CD4-positive, alpha-beta T cell treated with Interleukin-12 subunit alpha and Interleukin-12 subunit beta, for 1 hour (primary cell): ENCODE measurements around the gene TSPO2.
"Not testable (repeated sequence)": the region's sequence is repeated elsewhere in the genome, so short reads cannot be mapped to it uniquely, and the experiment has no call there.

Experiments
- DNase-seq: peaks from one replicate; pipeline ENCODE4 v3.0.0-alpha.2; 2020

Gene TSPO2, protein sequence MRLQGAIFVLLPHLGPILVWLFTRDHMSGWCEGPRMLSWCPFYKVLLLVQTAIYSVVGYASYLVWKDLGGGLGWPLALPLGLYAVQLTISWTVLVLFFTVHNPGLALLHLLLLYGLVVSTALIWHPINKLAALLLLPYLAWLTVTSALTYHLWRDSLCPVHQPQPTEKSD

DNA sequence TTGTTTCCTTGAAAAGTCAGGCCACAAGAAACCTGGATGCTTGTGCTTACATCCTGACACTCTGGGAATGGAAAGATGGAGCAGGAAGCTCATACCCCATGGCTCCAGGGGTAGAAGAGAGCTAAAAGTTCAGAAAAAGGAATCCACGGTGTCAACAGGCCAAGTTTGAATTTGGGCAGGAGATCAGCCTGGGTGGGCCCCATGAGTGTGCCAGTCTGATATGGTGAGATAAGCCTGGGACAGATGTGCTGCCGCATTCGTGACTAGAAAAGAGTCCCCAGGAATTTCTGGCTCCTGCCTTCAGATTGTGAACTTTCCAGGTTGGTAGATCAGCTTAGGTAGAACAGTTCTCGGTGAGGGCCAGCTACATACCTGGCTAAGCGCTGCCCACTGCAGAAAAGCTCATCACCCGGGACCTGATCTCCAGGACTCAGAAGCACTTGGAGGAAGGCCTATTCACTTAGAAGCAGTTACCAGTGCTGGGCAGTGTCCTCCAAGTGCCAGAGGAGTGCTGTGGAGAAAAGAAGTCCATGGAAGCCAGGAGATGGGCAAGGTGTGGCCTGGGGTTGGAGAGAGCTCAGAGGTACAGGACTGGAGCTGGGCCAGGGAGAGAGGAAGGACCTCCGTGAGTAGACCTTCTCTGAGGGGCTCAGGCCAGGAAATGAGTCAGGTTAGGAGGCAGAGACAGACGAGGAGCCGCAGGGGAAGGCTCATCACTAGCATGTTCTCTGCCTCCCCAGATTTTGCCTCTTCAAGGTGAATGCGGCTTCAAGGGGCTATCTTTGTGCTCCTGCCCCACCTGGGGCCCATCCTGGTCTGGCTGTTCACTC lies at the start of gene TSPO2:
TSS of gene TSPO2 (plus strand) at position 242 of the 830 bp plus-strand sequence. CDS start at position 761, 519 bp downstream.
- no peak for DNase-seq

DNA sequence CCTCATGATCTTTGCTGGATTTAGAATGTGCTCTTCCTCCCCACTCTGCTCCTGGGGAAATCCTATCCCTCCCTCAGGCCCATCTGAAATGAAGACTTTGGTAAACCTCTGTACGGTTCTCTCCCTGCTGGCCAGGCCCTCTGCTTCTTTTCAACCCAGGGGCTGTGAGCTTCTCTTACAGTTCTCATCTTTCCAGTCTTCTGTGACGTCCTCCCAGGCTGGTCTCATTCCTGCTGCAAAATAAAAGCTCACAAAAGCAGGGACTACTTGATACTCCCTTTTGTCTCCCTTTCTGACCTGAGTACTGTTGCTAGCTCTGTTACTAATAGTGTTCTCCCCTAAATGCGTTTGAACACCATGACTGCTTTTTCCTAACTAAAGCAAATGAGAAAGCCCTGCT lies 49.5 kb upstream of the TSPO2 start:
- DNase-seq, result no peak

DNA sequence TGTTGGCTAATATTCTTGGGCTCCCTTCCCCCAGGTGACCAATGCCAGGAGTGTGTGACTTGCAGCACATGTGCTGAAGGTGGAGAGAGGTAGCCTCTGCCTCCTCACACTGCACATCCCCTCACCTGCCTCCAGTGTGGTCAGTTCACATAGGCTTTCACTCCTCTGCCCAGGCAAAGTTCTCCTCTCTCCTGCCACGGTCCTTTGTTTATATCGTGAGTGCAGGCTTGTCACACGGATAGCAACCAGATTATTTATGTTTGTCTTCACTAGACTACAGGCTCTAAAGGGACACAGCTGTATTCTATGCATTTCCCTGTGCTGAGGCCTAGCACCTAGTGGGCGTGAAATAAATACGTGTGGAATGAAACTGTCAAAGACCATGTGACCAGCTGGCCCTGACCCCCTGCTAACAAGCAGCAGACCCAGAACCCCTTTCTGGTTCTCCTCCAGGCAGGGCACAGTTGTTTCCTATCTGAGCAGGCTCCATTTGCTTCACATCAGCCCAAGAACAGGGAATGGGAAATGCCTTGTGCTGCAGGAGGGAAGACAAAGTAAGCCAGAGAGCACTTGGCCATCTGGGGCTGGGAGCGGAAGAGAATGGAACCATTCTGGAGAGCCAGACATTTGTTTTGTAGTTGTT lies 45.6 kb upstream of the TSPO2 start:
- DNase-seq, result no peak

DNA sequence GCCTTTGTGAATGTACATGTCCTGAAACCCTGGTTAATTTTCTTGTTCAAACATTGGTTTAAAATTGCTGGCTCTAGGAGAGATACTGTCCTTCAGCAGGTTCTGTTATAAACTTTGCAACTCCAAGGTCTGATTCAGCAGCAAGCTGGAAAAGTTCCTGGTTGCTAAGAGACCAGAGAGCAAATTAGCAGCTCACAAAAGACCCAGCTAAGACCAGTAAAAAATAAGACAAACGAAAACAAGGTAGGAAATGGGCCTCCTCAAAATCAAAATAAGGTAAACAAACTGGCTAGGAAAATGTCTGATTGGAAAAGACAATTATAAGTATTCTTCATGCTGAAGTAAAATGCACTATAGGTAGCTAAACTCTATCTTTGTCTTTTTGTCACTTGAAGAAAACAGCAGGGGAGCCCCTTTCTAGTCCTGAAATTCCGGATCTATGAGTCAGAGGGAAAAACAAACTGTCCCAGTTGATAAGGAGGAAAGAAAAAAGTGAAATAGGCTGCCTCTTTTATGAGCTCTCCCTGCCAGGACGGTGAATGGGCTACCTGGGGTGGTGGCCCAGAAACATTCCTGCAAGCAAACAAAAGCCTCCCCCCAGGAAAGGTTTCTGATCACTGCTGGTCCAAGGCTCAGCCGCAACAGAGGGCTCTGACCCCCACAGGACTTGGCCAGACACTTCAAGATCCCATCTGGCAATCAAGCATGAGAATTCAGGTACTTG lies 44.9 kb upstream of the TSPO2 start:
- no peak for DNase-seq

DNA sequence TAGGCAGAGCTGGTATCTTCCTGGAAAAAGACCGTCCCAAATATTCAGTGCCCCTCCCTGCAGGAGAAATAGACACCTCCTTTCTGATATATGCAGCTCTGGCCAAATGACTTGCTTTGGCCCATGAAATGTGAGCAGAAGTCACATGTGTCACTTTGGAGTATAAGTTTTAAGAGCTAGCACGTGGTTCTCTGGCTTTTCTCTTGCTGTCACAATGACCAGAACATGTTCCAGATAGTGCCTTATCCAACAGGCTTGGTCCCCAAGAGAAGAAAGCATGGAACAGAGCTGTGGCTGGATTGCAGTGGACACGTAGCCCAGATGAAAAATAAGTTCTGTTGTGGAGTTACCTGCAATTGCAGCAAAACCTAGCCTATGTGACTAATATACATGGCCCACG lies 43.6 kb upstream of the TSPO2 start:
- no peak for DNase-seq

DNA sequence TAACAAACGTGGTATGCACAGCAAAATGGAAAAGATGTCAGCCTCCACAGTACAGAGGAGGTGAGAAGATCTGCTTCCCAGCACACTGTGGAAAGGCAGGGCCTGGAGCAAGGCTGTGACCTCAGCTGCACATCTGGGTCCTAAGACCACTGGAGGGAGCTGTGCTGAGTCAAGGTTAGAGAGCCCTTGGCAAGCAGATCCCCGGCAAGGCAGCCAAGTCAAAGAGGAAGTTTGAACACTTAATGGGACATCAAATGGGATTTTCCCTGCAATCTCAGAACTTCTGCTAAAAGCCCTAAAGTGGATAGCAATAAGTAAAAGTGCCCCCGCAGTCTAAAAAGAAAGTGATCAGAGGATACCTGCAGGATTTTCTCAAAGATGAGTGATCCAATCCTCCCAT lies 42.7 kb upstream of the TSPO2 start:
- DNase-seq, result peak; percentile 14

DNA sequence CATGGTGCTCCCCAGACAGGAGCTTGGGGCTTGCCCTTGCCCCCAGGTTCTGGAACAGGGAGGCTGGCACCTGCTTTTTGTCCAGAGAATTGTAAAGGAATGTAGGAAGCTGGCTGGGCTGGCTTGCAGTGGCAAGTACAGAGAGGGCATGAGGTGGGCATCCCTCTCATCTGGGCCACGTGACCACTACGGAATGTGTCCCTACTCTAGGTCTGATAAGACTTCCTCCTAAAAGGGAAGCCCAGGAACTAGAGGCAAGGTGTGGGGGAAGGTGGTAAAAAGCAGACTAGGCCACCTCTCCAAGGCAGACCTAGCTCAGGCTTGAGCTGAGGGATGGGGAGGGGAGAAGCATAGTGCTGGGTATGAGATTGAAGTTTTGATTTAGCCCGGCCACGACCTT lies 42.0 kb upstream of the TSPO2 start:
- no peak for DNase-seq

DNA sequence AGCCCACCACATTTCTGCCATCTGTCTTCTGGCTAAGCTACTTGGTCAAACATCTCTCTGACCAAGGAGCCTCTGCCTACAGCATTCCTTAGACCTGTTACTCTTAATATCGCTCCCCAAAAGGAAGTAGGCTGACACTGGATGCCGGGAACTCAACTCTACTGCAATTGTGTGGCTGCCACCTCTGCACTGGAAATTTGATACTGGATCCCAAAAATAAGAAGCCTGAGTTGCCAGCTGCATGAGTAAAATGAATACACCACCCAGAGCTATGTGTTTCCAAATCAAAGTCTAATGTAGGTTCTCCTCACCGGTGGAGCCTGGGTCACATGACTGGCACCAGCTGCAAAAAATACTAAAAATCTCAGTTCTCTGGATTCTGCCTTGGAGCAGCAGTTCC lies 40.1 kb upstream of the TSPO2 start:
- DNase-seq, result no peak

DNA sequence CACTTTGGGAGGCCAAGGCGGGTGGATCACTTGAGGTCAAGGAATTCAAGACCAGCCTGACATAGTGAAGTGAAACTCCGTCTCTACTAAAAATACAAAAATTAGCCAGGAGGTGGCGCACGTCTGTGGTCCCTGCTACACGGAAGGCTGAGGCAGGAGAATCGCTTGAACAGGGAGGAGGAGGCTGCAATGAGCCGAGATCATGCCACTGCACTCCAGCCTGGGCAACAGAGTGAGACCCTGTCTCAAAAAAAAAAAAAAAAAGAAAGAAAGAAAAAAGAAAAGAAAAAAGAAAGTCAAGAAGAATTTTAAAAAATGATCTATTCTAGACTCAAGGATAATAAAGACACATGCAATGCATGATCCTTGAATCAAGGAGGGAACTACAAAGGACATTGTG lies 36.0 kb upstream of the TSPO2 start:
- DNase-seq, result peak; percentile 71

DNA sequence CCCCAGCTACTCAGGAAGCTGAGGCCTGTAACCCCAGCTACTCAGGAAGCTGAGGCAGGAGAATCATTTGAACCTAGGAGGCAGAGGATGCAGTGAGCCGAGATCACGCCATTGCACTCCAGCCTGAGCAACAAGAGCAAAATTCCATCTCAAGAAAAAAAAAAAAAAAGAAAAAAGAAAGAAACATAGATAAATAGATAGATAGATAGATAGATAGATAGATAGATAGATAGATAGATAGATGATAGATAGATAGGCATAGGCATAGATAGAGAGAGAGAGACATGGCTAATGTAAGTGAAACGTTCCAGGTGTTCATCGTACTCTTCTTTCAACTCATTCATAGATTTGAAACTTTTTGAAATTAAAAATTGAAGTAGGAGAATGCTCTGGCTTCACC lies 35.3 kb upstream of the TSPO2 start:
- DNase-seq, result not testable (repeated sequence)

DNA sequence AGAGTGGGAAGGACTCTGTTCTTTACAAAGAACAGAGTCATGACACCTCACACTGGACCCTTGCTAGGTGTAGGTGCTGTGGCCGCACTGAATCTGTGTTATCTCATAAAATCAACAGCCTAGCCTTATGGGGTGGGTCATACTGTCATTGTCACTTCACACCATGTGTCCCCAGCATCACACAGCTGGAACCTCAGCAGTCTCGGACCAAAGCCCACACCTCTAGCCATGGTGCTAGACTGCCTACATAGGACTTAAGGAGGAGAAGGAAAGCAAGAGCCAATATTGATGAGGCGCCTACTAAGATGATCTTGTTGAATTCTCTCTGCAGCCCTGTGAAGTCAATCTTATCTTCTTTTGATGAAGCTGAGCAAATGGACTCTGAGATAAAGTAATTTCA lies 34.3 kb upstream of the TSPO2 start:
- no peak for DNase-seq

DNA sequence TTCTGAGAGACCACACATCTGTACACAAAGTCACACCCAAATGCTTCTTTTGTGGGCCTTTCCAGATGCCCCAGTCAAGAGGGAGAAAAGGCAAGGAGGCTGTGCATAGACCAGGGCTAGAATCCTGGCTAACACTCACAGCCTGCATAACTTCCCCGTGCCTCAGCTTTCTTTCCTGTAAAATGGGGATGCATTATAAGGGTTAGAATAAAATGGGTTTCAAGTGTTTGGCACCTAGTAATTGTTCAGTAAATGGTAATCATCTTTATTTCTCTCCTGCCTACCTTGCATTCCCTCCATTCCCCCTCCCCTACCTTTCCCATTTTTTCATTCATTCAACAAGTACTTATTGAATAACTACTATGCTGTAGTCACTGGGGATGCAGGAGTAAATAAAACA lies 32.6 kb upstream of the TSPO2 start:
- no peak for DNase-seq

DNA sequence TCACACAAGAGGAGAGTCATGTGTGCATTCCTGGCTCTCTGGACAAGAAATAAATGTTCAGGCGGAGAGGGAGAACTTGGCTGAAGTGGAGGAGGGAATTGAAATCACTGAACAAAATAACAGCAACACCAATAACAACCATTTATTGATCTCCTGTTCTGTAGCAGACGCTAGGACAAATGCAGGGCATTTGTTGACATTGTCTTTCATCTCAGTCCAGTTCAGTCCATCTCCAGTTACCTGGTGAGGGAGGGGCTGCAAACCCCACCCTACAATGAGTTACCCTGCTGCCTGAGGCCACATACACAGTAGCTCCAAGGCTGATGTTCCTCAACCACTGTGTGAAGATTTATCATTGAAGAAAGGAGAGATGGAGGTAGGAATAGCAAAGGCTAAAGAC lies 30.6 kb upstream of the TSPO2 start:
- no peak for DNase-seq

DNA sequence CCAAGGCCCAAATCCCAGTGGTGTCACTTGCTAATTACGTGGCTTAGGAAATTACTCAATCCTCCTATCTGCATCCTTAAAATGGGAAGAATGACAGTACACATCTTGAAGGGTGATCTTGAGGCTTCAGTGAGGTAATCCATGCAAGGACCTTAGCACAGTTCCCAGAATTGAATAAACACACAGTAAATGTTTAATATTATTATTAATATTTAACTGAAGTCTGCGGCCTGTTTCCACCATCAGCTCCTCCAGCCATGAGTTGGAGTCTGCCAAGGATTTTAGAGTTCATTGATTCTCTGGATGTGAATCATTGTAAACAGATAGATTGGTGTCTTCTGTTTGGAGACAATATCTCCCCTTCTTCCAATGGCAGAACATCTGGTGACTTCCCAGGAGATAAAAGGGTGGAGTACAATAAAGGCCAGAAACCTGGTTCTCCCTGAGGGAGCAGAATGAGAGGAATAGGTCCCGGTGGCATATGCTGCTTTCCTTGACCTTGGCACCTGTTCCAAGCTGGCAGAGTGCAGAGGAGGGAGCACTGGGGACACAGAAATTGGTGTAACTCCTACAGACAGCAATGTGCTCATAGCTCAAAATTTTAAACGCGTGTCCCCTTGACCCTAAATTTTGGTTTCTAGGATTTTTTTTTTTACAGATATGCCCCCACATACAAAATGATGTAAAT lies 28.7 kb upstream of the TSPO2 start:
- no peak for DNase-seq

DNA sequence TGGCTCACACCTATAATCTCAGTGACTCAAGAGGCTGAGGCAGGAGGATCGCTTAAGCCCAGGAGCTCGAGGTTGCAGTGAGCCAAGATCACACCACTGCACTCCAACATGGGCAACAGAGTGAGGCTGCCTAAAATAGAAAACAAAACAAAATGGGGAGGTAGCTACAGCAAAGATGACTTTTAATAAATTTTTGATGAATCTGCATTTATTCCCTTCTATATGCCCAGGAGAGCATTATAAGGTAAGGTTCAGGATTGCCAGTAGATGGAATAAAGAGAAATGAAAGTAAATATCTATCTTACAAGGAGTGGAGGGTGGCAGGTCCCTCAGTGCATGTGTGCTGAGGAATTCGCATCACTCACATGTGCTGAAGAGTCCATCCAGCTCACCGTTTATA lies 27.5 kb upstream of the TSPO2 start:
- DNase-seq, result no peak

DNA sequence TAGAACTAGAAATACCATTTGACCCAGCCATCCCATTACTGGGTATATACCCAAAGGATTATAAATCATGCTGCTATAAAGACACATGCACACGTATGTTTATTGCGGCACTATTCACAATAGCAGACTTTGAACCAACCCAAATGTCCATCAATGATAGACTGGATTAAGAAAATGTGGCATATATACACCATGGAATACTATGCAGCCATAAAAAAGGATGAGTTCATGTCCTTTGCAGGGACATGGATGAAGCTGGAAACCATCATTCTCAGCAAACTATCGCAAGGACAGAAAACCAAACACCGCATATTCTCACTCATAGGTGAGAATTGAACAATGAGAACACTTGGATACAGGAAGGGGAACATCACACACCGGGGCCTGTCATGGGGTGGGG lies 26.4 kb upstream of the TSPO2 start:
- DNase-seq, result not testable (repeated sequence)

DNA sequence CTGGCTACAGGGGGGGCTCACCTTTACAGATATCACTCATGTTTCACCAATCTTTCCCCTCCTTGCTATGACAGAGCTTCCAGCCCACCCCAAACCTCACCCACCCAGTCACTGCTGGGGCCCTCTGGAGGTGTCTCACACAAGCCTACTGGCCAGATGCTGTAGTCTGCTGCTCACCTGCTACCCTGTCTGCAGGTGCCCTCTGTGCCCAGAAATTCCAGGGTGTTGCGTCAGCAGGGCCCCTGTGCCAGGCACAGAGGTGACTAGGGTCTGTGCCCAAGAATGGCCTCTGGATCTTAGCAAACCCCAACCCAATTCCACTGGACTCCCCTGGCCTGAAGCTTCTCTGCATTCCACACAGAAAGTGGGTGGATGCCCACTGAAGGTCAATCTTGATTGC lies 24.6 kb upstream of the TSPO2 start:
- no peak for DNase-seq

DNA sequence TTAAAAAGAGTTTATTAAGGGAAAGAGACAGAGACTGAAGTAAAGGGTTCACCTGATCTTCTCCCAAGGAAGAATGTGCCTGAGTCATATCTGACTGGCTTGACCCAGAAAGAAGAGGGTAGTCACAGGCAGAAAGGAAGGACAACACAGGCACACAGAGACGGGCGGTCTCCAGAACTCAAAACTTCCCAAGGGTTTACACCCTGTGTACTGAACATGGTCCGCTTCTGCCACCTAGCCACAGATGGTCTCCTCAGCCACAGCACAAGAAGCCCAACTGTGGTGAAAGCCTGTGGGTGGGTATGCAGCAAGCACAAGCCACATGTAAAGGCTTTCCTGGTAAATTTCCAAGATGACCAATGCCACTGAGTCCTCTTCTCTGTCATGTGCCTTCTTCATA lies 20.4 kb upstream of the TSPO2 start:
- no peak for DNase-seq

DNA sequence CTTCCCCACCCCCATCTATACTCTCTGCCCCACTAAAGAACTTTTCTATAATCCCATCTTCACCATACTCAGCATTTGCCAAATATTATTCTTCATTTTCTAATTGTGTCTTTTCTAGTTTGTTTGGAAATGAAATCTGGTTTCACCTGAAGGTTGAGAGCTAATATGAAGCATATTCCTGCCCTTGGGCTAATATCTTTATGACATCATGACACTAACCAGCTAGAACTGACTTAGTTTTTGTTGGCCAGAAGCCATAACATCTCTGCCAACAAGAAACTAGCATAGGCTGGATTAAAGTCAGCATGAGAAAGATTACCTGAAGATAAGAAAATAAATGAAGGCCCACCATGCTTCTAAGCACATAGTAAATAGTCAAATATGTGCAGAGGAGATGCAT lies 20.0 kb upstream of the TSPO2 start:
- no peak for DNase-seq

DNA sequence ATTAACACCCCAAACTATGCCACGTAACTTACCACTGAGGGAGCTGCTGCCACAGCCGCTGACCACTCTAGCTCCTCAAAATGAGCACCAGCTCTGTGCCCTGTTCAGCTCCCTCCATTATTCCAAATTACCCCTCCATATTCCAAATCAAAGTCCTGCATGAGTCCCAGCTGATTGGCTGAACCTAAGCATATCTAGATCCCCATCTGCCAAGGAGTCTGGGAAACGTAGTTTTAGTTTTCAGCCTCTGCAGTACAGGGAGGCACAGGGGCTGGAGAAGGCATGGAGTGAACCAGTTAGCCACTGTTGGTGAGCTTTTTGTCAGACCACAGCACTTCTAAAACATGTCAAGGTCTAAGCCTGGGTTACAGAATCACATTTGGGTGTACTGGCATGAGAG lies 19.2 kb upstream of the TSPO2 start:
- DNase-seq, result no peak

DNA sequence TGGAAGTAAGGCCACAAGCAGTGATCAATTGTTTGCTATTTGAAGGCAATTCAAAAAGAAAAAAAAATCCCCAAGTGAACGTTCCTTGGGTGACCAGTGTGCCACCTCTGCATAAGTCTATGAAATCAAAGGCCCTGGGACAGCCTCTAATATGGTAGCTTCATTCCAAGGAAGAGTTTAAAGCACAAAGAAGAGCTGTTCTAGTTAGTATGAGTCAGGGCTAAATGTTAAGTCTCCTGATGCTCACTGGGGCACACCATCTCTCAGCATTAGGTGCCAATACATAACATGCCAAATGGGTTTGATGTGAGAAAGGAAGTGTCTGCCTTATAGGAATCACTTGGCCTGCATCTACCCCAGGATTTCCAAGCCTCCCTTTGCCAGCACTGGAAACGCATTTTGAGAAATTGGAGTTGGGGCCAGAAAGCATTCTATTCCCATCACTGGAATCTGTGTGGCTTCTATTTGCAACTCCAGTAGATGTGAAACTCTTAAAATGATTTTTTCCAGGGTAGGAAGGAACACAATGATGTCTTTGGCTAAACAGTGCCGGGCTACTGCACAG lies 16.2 kb upstream of the TSPO2 start:
- no peak for DNase-seq

DNA sequence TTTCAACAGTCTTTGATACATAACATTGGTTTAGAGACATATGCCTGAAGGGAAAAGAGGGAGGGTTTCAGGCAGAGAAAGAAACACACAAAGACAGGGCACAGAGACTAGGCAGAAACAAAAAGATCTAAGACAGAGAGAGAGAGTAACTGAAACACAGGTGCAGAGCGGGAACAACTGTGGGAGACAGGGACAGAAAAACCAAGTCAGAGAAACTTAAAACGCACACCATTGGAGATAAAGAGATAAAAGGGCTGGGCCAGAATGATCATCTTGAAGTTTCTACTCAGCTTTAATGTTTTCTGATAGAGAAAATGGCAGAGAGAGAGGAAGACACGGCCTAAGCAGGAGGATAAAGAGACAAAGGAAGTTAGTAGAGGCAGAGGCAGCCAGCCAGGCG lies 15.0 kb upstream of the TSPO2 start:
- no peak for DNase-seq
